Osteoblast (primary cell): Measurements from ENCODE around the gene KCNAB1. TPM values are rescaled to one million over a fixed set of nuclear protein-coding genes. Genes with fewer than 3 reads are reported as not detected.
"Not testable (repeated sequence)": the region's sequence is repeated elsewhere in the genome, so short reads cannot be mapped to it uniquely, and the experiment has no call there.

Source experiments
- DNase-seq: peaks from one replicate; pipeline ENCODE4 v3.0.0; 2011; ENCODE audit warnings: low spot score, mixed read lengths; ENCODE audit not compliant: insufficient read length; ENCODE audit errors: missing footprints
- H2AFZ ChIP-seq: 2 replicates; pipeline ENCODE4 v1.6.0; 2011; ENCODE audit warnings: mild to moderate bottlenecking, low read length
- H3K27ac ChIP-seq: 2 replicates; pipeline ENCODE4 v1.5.1; 2011; ENCODE audit warnings: mild to moderate bottlenecking, low read depth, low read length, moderate library complexity
- H3K27me3 ChIP-seq: 2 replicates; pipeline ENCODE4 v1.6.0; 2012; ENCODE audit warnings: mild to moderate bottlenecking, control low read depth, inconsistent platforms, low read length, moderate library complexity; ENCODE audit not compliant: insufficient read depth
- H3K36me3 ChIP-seq: 2 replicates; pipeline ENCODE4 v1.5.1; 2011; ENCODE audit warnings: mild to moderate bottlenecking, low read length, control low read depth, moderate library complexity; ENCODE audit not compliant: insufficient read depth
- H3K4me1 ChIP-seq: 2 replicates; pipeline ENCODE4 v1.5.1; 2011; ENCODE audit warnings: mild to moderate bottlenecking, low read length, control low read depth, moderate library complexity; ENCODE audit not compliant: insufficient read depth
- H3K4me2 ChIP-seq: 2 replicates; pipeline ENCODE4 v1.6.0; 2011; ENCODE audit warnings: mild to moderate bottlenecking, low read length; ENCODE audit not compliant: insufficient read depth
- H3K4me3 ChIP-seq: fragments of 200-600 bp; sonication (generic); 3 replicates; pipeline ENCODE4 v1.5.1; 2012; ENCODE audit warnings: mild to moderate bottlenecking, low read length, inconsistent platforms; ENCODE audit not compliant: insufficient read depth
- H3K79me2 ChIP-seq: 2 replicates; pipeline ENCODE4 v1.6.0; 2012; ENCODE audit warnings: mild to moderate bottlenecking, low read length, control low read depth, inconsistent platforms; ENCODE audit not compliant: insufficient read depth
- H3K9me3 ChIP-seq: 2 replicates; pipeline ENCODE4 v1.5.1; 2011; ENCODE audit warnings: low read depth, low read length, control low read depth
- H4K20me1 ChIP-seq: 2 replicates; pipeline ENCODE4 v1.6.0; 2012; ENCODE audit warnings: mild to moderate bottlenecking, low read length, control low read depth; ENCODE audit not compliant: insufficient read depth
- total RNA-seq: library from RNA; depleted of rRNA; stranded (reverse); fragments of >200 nt; gene quantifications from 2 replicates; pipeline ENCODE4 v1.2.3, GENCODE V29; 2012
- TF ChIP-seq, protein P1 (sequence below): IDR thresholded peaks from 2 replicates; pipeline ENCODE4 v1.5.1; 2011; ENCODE audit warnings: mild to moderate bottlenecking, low read depth, low read length, moderate library complexity; ENCODE audit errors: extremely low read depth

KCNAB1 gene
- total RNA-seq, 1 donor = 0.36 TPM

GRCh38 chr3:156217674-156218352, 97.4 kb downstream of the KCNAB1 start:
- H3K4me2 ChIP-seq = peak overlapping the region; percentile 50
- H4K20me1 ChIP-seq = no peaks in the 10 kb centered on the region
- H3K36me3 ChIP-seq = no peaks in the 10 kb centered on the region
- TF ChIP-seq, protein P1, sequence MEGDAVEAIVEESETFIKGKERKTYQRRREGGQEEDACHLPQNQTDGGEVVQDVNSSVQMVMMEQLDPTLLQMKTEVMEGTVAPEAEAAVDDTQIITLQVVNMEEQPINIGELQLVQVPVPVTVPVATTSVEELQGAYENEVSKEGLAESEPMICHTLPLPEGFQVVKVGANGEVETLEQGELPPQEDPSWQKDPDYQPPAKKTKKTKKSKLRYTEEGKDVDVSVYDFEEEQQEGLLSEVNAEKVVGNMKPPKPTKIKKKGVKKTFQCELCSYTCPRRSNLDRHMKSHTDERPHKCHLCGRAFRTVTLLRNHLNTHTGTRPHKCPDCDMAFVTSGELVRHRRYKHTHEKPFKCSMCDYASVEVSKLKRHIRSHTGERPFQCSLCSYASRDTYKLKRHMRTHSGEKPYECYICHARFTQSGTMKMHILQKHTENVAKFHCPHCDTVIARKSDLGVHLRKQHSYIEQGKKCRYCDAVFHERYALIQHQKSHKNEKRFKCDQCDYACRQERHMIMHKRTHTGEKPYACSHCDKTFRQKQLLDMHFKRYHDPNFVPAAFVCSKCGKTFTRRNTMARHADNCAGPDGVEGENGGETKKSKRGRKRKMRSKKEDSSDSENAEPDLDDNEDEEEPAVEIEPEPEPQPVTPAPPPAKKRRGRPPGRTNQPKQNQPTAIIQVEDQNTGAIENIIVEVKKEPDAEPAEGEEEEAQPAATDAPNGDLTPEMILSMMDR = no peak
- H3K9me3 ChIP-seq = no peaks in the 10 kb centered on the region
- H3K27ac ChIP-seq = peak overlapping the region; percentile 79
- peak overlapping the region; percentile 39 for H3K4me3 ChIP-seq
- DNase-seq = peak; percentile 65
- peak overlapping the region; percentile 81 for H2AFZ ChIP-seq
- H3K4me1 ChIP-seq = peaks cover 14% of the 10 kb centered on the region
- no peaks in the 10 kb centered on the region for H3K79me2 ChIP-seq
- no peaks in the 10 kb centered on the region for H3K27me3 ChIP-seq

GRCh38 chr3:156218353-156218744, 98.0 kb downstream of the KCNAB1 start:
- DNase-seq = peak; percentile 36
- no peaks in the 10 kb centered on the region for H3K79me2 ChIP-seq
- peak overlapping the region; percentile 81 for H2AFZ ChIP-seq
- peak overlapping the region; percentile 79 for H3K27ac ChIP-seq
- H3K4me1 ChIP-seq = peaks cover 14% of the 10 kb centered on the region
- peak overlapping the region; percentile 50 for H3K4me2 ChIP-seq
- peak overlapping the region; percentile 39 for H3K4me3 ChIP-seq
- no peaks in the 10 kb centered on the region for H3K36me3 ChIP-seq
- no peaks in the 10 kb centered on the region for H3K27me3 ChIP-seq
- TF ChIP-seq, protein P1 = no peak
- no peaks in the 10 kb centered on the region for H3K9me3 ChIP-seq
- H4K20me1 ChIP-seq = no peaks in the 10 kb centered on the region

DNA sequence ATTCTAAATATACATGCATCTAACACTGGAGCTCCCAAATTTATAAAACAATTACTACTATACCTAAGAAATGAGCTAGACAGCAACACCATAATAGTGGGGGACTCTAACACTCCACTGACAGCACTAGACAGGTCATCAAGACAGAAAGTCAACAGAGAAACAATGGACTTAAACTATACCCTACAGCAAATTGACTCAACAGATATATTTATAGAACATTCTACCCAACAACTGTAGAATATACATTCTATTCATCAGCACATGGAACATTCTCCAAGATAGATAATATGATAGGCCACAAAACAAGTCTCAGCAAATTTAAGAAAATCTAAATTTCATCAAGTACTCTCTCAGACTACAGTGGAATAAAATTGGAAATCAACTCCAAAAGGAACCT, 102.0 kb downstream of the KCNAB1 start:
- peaks cover 12% of the 10 kb centered on the region for H3K4me1 ChIP-seq
- H3K36me3 ChIP-seq, H3K27me3 ChIP-seq, H2AFZ ChIP-seq, H3K4me3 ChIP-seq, DNase-seq, H3K27ac ChIP-seq, H3K79me2 ChIP-seq, H4K20me1 ChIP-seq, H3K9me3 ChIP-seq, H3K4me2 ChIP-seq: not testable (repeated sequence)

GRCh38 chr3:156224046-156224445, 103.7 kb downstream of the KCNAB1 start:
- not testable (repeated sequence) for H3K79me2 ChIP-seq, DNase-seq, H2AFZ ChIP-seq, H3K4me3 ChIP-seq, H3K9me3 ChIP-seq, H3K4me2 ChIP-seq, H3K27ac ChIP-seq, H3K27me3 ChIP-seq, H3K4me1 ChIP-seq, H4K20me1 ChIP-seq, H3K36me3 ChIP-seq

GRCh38 chr3:156226676-156227420, 106.5 kb downstream of the KCNAB1 start:
- Histone ChIP-seq H3K36me3 (no peaks in the 10 kb centered on the region), H3K4me2 (no peak overlapping the region), H3K4me3 (no peak overlapping the region), H3K27ac (no peak overlapping the region), H2AFZ (no peak overlapping the region), H3K27me3 (no peaks in the 10 kb centered on the region), H3K79me2 (no peaks in the 10 kb centered on the region), H3K9me3 (no peaks in the 10 kb centered on the region), H3K4me1 (no peaks in the 10 kb centered on the region), H4K20me1 (no peaks in the 10 kb centered on the region)
- TF ChIP-seq, protein P1 = no peak
- DNase-seq = no peak
